Hepatocyte (in vitro differentiated cells): Measurements from ENCODE around the gene USP49.

Source experiments
- CTCF ChIP-seq: fragments of 200-600 bp; sonication (generic); IDR thresholded peaks from 2 replicates; pipeline ENCODE4 v1.5.1; 2016; ENCODE audit warnings: antibody characterized with exemption, mild to moderate bottlenecking; ENCODE audit not compliant: poor library complexity
- EZH2 ChIP-seq: fragments of 200-600 bp; sonication (generic); IDR thresholded peaks from 2 replicates; pipeline ENCODE4 v1.6.1; 2016; ENCODE audit warnings: antibody characterized with exemption, mild to moderate bottlenecking, borderline replicate concordance

GRCh38 chr6:41937861-41938574 lies 42.8 kb upstream of the USP49 start:
- TF ChIP-seq EZH2 (no peak), CTCF (no peak)
